HG03103 (cell line): Measurements from ENCODE around the gene DIAPH2.

ENCODE experiments used
- ATAC-seq: cut with Tn5 transposase; IDR thresholded peaks from one replicate; pipeline ENCODE4 v1.9.1; 2021; ENCODE audit warnings: low read depth; ENCODE audit not compliant: unreplicated experiment

DIAPH2 gene

GRCh38 chrX:96918864-96919263 is 234.2 kb downstream of the DIAPH2 start:
- no peak for ATAC-seq

- ATAC-seq: no peak
These were observed 235.0 kb downstream of the DIAPH2 start for GRCh38 chrX:96919672-96920071.

- ATAC-seq: no peak
These were observed 239.9 kb downstream of the DIAPH2 start for GRCh38 chrX:96924581-96924980.

DNA sequence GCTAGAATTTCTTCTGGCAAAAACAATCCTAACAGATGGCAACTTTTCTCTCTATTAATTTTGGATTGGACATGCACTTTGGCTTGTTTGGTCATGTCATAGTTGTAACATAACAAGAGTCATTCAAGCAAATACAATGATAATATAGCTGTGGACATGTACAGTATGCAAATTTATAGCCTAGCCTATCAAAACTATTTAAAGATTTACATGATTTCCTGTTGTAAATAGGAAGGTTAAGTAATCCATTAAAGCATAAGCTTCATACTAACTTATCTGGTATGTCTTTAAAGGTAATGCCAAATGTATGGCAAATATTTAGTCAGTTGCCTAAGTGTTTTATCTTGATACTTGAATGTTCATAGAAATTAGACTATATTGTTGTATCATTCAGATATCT is 244.4 kb downstream of the DIAPH2 start:
- ATAC-seq: no peak

GRCh38 chrX:96957718-96958117 is 273.1 kb downstream of the DIAPH2 start:
- no peak for ATAC-seq

DNA sequence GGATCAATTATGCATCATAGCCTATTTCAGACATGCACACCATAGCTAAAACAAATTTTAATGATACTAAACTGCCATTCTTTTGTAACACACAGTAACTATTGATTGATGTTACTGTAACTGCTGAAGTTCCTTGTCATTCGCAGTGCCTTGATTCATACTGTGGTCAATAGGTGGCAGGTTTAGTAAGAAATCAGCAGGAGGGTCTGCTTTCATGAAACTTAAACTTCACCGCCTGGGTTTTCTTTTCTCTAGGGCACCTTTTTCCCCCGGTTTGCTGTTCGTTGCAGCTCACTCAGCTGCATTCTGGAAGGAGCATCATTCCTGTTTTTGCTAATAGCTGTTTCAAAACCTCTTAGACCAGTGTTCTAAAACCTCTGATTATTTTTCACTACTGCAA is 287.2 kb downstream of the DIAPH2 start:
- no peak for ATAC-seq

DNA sequence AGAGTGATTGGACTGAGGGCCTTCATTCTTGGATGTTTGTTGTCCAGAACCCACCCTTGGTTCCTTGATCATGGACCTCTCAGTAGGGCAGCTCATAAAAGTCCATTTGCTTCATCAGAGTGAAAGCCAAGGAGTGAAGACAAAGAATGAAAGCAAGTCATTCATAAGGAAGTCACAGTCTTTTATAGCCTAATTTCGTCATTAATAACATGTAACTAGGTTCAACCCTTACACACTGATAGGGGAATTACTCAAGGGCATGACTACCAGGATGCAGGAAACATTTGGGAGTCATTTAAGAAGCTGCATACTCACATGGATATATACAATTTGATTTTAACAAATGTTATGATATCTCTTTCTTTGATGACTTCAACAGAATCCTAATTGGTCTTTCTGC is 294.3 kb downstream of the DIAPH2 start:
- no peak for ATAC-seq

GRCh38 chrX:96979766-96980165 is 295.1 kb downstream of the DIAPH2 start:
- ATAC-seq: no peak

DNA sequence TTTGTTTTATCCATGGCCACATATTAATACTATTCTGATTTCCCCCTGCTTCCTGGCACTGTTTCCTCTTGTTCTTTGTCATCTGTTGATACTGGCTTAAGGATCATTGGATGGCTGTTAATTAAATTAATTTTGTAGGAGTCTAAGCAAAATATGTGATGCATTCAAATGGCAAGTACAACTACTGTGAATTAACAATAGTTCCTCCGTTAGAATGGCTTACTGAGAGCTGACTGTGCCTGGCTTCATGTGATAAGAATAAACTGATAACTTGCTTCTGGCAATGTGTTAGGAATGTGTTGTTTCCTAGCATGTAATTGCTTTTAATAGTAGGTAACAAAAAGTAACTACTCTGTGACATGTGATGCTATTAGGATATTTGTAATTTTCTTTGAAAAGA is 297.5 kb downstream of the DIAPH2 start:
- no peak for ATAC-seq

DNA sequence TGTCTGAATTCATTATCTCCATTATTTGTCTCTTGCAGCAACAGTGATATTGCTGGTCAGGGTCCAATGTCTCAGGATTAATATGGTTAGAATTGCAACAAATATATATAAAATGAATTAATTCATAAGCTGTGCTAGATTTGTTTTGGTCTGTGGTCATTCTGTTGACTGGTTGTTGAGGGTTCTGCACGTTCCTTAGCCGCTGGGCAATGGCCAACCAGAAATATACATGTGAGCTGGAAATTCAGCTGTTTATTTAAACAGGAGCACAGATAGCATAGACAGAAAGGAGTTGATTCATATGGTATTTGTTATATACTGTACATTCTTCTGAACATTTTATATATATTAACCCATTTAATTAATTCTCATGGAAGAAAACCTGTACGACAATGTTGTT is 299.9 kb downstream of the DIAPH2 start:
- no peak for ATAC-seq

GRCh38 chrX:96985046-96985445 is 300.4 kb downstream of the DIAPH2 start:
- no peak for ATAC-seq

GRCh38 chrX:96987228-96987627 is 302.6 kb downstream of the DIAPH2 start:
- no peak for ATAC-seq

DNA sequence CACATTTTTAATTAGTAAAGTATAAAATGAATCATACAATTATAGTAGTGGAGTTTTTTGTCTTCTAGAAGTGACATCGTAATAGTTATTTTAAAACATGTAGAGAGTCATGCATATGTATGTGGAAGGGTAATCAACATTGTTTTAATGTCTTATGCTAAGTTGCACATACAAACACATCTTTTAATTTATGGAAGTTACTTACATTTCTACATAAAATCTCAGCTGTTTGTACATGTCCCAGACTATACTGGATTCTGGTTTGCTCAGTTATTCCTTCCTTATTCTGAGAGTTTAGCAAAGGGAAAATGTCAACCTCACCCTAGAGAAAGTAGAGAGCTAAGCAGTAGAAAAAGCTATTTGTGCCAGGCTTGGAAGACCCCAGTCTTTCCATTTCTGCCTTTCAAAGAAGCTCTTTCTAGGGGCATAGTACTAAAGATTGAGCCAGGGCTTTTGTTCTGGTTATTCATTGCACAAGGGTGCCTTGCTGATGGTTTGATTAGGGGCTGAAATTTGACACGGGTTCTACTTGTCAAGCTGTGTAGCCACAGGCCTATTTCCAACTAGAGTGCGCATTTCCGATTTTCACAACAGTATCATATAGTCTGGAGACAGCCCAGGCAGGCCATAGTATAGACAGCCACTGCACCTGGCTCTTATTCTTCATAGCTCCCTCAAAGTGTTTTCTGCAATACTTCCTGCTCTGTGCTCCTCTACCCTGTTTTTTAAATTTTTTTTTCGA is 305.4 kb downstream of the DIAPH2 start:
- no peak for ATAC-seq

DNA sequence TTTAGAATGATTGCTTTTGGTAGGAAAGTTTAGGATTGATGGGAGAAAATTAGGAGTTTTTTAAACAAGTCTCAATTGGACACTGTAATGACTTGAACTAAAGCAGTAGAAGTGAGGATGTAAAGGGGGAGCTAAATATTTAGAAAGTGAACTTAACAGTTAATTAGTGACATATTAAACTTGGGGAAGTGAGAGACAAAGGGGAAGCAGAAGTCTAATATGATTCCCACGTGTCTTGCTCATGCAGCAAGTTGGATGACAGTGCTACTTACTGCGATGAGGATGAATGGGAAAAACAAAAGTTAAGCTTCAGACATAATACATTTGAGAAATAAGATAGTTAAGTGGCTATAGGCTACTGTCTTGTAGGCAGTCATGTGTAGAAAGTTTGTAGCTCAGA is 309.5 kb downstream of the DIAPH2 start:
- no peak for ATAC-seq

DNA sequence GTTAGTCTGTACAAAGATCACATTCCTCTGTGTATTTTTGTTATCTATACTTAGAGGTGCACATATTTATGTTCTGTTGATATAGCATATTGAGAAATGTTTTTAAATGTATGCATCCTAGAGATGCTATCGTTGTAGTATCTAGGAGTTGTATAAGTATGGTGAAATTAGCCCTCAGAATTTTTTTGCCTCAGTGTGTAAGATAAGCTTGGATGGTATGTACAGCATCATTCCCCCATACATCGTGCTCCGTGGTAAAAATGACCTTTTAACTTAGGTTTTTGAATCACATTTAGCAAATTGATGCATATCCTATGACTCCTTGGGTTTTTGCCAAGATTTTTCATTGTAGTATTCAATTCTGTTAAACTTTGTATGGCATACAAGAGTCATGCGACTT is 312.6 kb downstream of the DIAPH2 start:
- no peak for ATAC-seq

DNA sequence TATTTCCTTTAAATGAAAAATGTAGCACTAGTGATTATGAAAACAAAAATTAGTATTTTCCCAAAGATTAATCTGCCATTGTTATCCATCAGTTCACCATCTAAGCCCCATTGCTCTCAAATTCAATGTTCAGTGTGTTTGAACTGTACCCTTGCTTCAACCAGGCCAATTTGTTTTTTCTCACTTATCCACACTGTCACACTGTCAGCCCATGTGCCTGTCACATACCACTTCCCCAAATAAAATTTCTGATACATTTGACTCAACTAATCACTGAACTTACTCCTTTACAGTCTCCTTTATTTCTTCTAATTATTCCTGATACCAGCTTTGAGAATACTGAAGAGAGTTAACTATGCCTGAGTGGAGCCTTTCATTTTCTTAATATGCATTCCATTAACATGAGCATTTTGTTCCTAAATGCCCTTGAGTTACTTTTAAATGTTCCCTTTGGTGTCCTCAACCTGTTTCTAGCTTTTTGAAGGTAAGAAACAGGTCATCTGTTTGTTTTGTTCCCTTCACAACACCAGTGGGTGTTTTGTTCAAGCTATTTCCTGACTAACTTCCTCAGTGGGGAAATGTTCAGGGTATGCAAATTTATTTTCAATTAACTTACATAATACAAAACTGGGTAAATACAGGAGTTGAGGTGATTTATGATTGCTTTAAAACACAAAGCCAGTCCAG is 316.2 kb downstream of the DIAPH2 start:
- no peak for ATAC-seq

DNA sequence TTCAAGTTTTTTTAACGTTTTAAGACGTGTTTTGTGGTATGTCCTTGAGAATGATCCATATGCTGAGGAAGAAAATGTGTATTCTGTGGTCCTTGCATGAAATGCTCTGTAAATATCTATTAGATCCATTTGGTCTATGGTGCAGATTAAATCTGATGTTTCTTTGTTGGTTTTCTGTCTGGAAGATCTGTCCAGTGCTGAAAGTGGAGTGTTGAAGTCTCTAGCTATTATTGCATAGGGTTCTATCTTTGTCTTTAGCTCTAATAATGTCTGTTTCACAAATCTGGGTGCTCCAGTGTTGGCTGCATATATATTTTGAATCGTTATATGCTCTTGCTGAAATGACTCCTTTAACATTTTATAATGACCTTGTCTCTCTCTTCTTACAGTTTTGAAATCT is 321.5 kb downstream of the DIAPH2 start:
- ATAC-seq: no peak

DNA sequence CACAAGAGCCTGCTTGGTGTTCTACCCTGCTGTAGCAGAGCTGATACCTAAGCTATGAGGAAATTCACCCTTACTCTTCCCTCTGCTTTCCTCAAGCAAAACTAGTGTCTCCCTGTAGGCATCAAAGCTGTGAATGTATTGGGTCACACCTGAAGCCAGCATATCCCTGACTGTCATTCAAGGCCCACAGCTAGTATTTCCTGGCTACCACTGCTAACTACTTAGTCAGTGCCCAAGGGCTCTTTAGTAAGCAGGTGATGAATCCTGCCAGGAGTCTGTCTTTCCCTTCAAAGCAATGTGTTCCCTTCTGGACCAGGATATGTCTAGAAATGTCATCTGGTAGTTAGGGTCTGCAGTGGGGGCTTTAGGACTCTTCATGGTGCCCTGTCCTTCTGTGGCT is 324.7 kb downstream of the DIAPH2 start:
- no peak for ATAC-seq

- no peak for ATAC-seq
These were observed 326.9 kb downstream of the DIAPH2 start for GRCh38 chrX:97011540-97011939.

- ATAC-seq: no peak
These were observed 331.5 kb downstream of the DIAPH2 start for GRCh38 chrX:97016106-97016505.

DNA sequence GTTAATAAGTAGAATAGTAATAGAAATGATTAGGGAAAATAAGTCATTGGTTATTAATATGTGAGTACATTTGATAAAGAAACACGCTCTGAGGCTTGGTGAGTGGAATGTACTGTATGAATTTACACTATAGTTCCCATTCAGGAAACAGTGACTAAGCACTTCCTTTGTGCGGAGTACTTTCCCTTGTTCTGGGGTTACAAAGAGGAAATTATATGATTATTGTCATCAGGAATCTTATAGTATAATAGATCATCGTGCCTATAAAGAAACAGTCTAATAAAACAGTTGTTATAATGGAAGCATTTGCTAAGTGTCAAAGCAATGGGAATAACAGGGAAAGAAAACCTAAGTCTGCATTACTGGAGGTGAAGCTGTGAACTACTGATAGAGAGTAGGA is 337.0 kb downstream of the DIAPH2 start:
- no peak for ATAC-seq

DNA sequence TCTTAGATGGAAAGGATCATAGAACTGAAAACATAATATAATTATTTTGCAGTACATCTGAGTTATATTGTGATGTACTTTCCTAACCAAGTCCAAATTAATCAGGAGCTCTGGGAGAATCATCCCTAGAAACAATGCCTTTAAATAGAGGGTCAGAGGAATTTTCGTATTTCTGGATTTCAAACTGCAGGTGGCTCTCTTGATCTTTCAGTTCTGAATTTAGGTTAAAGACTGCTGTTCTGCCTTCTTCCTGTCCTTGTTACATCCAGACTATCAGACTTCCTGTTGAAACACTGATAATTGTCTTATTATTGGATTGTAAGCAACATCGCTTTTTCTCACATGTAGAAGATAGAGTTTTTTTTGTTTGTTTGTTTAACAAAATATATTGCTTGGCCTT is 341.8 kb downstream of the DIAPH2 start:
- no peak for ATAC-seq
